Left lung (tissue), 10 donors: Measurements from ENCODE around the gene TRMU. TPM values are rescaled to one million over a fixed set of nuclear protein-coding genes. Genes with fewer than 3 reads are reported as not detected.

Source experiments
- ATAC-seq: fragments of 200-7000 bp; cut with Tn5 transposase; one replicate; pipeline ENCODE4 v1.9.1; 2020; ENCODE audit warnings: moderate library complexity
- DNase-seq, 4 donors: peaks; one replicate each; pipeline ENCODE4 v3.0.0-alpha.2; 2013 to 2020
- H3K27ac ChIP-seq, 2 donors: fragments of 200-600 bp; sonication (generic) in 1 of 2; one replicate each; pipeline versions ENCODE4 v1.5.0 to v1.8.0; 2020 to 2021
- H3K27me3 ChIP-seq, 2 donors: fragments of 200-600 bp; sonication (generic) in 1 of 2; one replicate each; pipeline versions ENCODE4 v1.5.0 to v1.8.0; 2020 to 2021
- H3K36me3 ChIP-seq, 2 donors: fragments of 200-600 bp; sonication (generic) in 1 of 2; one replicate each; pipeline versions ENCODE4 v1.5.0 to v1.8.0; 2020 to 2021
- H3K4me1 ChIP-seq, 2 donors: fragments of 200-600 bp; one replicate each; pipeline ENCODE4 v1.8.0; 2021
- H3K4me3 ChIP-seq, 2 donors: fragments of 200-600 bp; sonication (generic) in 1 of 2; one replicate each; pipeline versions ENCODE4 v1.5.0 to v1.8.0; 2020 to 2021; ENCODE audit warnings: mild to moderate bottlenecking in 1 of 2
- H3K9me3 ChIP-seq, 2 donors: fragments of 200-600 bp; sonication (generic) in 1 of 2; one replicate each; pipeline versions ENCODE4 v1.5.0 to v1.8.0; 2020 to 2021
- CTCF ChIP-seq, 2 donors: fragments of 200-600 bp; sonication (generic) in 1 of 2; IDR thresholded peaks; one replicate each; pipeline versions ENCODE4 v1.5.0 to v1.8.0; 2021; ENCODE audit warnings: antibody characterized with exemption in 2 of 2
- intact Hi-C, 2 donors: fragments of 100-400 bp; cut with DNase I; formaldehyde crosslinking; loops; one replicate each; pipeline versions ENCODE4 v1.11.2 to v1.14.2; 2022
- polyA plus RNA-seq, 6 donors: library from polyadenylated mRNA; unstranded; fragments of 120-200 nt; gene quantifications; one replicate each; pipeline ENCODE4 v1.2.1, GENCODE V29; 2013; ENCODE audit not compliant: insufficient read length in 6 of 6
- total RNA-seq, 2 donors: library from RNA; stranded (reverse); fragmentation: NEBNext Ultra II Directional; extraction: Animal tissue kit (Norgen Biotek cat#: 25700); gene quantifications; one replicate each; pipeline ENCODE4 v1.2.1, GENCODE V29; 2021
- donor health status: DM: no; HTN: yes; CAD: no.
- donor health status: DM: no; HTN: no; CAD: no.

Gene TRMU
- total and polyA plus RNA-seq, 8 donors = 34.1 to 53.1 (median 42.5) TPM

- H3K36me3 ChIP-seq = peaks cover 0 to 100% of the 10 kb centered on the region in 2 donors
- DNase-seq (peak in 1 of 4 donors; percentile 76), ATAC-seq (no peak)
- intact Hi-C loops = no loop called here
- no peak for TF ChIP-seq CTCF (IDR thresholded peaks at IDR 0.05)
- H3K27me3 ChIP-seq = no peaks in the 10 kb centered on the region
- H3K4me1 ChIP-seq = peaks cover 2 to 4% of the 10 kb centered on the region in 2 donors
- H3K27ac ChIP-seq = no peak overlapping the region
- no peak overlapping the region for H3K4me3 ChIP-seq
- no peaks in the 10 kb centered on the region for H3K9me3 ChIP-seq
Observed at GRCh38 chr22:46350646-46351045, 15.1 kb downstream of the TRMU start.

GRCh38 chr22:46351131-46351735, 15.7 kb downstream of the TRMU start:
- no peak for ATAC-seq
- peak in 1 of 4 donors; percentile 60 for DNase-seq
- Histone ChIP-seq H3K27me3 (no peaks in the 10 kb centered on the region), H3K4me3 (no peak overlapping the region), H3K4me1 (peaks cover 2 to 4% of the 10 kb centered on the region in 2 donors), H3K9me3 (no peaks in the 10 kb centered on the region), H3K36me3 (peaks cover 0 to 100% of the 10 kb centered on the region in 2 donors), H3K27ac (no peak overlapping the region)
- intact Hi-C loops = no loop called here
- no peak for TF ChIP-seq CTCF (IDR thresholded peaks at IDR 0.05)

- peaks cover 2 to 4% of the 10 kb centered on the region in 2 donors for H3K4me1 ChIP-seq
- H3K36me3 ChIP-seq = peaks cover 0 to 100% of the 10 kb centered on the region in 2 donors
- intact Hi-C loops = no loop called here
- ATAC-seq = no peak
- H3K4me3 ChIP-seq = no peak overlapping the region
- H3K27me3 ChIP-seq = no peaks in the 10 kb centered on the region
- H3K9me3 ChIP-seq = no peaks in the 10 kb centered on the region
- DNase-seq = peak in 2 of 4 donors; percentile 24 to 65
- no peak for TF ChIP-seq CTCF (IDR thresholded peaks at IDR 0.05)
- no peak overlapping the region for H3K27ac ChIP-seq
Observed at GRCh38 chr22:46351767-46352166, 16.3 kb downstream of the TRMU start.

- no peak overlapping the region for H3K27ac ChIP-seq
- ATAC-seq (no peak), DNase-seq (peak in 1 of 4 donors; percentile 47)
- TF ChIP-seq CTCF (IDR thresholded peaks at IDR 0.05) = no peak
- no peaks in the 10 kb centered on the region for H3K9me3 ChIP-seq
- peaks cover 0 to 4% of the 10 kb centered on the region in 2 donors for H3K4me1 ChIP-seq
- no peaks in the 10 kb centered on the region for H3K27me3 ChIP-seq
- no peak overlapping the region for H3K4me3 ChIP-seq
- intact Hi-C loops = no loop called here
- peaks cover 0 to 100% of the 10 kb centered on the region in 2 donors for H3K36me3 ChIP-seq
Observed at GRCh38 chr22:46352276-46352675, 16.8 kb downstream of the TRMU start.

- peak in 2 of 4 donors; percentile 85 to 86 for DNase-seq
- H3K27ac ChIP-seq = peak overlapping the region in 1 of 2 donors; percentile 3
- no peak overlapping the region for H3K4me3 ChIP-seq
- no peaks in the 10 kb centered on the region for H3K9me3 ChIP-seq
- peaks cover 0 to 4% of the 10 kb centered on the region in 2 donors for H3K4me1 ChIP-seq
- ATAC-seq = peak; percentile 83
- H3K36me3 ChIP-seq = peaks cover 0 to 100% of the 10 kb centered on the region in 2 donors
- TF ChIP-seq CTCF (IDR thresholded peaks at IDR 0.05) = no peak
- H3K27me3 ChIP-seq = no peaks in the 10 kb centered on the region
- intact Hi-C loops = no loop called here
Observed at GRCh38 chr22:46352691-46353386, 17.3 kb downstream of the TRMU start.
